HUES64 (cell line): ENCODE measurements around the gene NUCKS1. TPM values are rescaled to one million over a fixed set of nuclear protein-coding genes. Genes with fewer than 3 reads are reported as not detected.

Experiments
- H3K27ac ChIP-seq: 2 replicates; pipeline ENCODE4 v1.7.0; 2013; ENCODE audit warnings: low read depth, low read length, inconsistent platforms
- H3K27me3 ChIP-seq: 2 replicates; pipeline ENCODE4 v1.6.1; 2013; ENCODE audit warnings: mild to moderate bottlenecking, low read length; ENCODE audit not compliant: insufficient read depth
- H3K36me3 ChIP-seq: 2 replicates; pipeline ENCODE4 v1.6.1; 2013; ENCODE audit warnings: mild to moderate bottlenecking, low read length; ENCODE audit not compliant: insufficient read depth
- H3K4me1 ChIP-seq: 2 replicates; pipeline ENCODE4 v1.6.1; 2013; ENCODE audit warnings: mild to moderate bottlenecking, low read length, moderate library complexity; ENCODE audit not compliant: insufficient read depth
- H3K4me3 ChIP-seq: 2 replicates; pipeline ENCODE4 v1.5.1; 2013; ENCODE audit warnings: mild to moderate bottlenecking, low read length, moderate library complexity
- H3K9ac ChIP-seq: 2 replicates; pipeline ENCODE4 v1.6.1; 2013; ENCODE audit warnings: mild to moderate bottlenecking, low read depth, low read length
- H3K9me3 ChIP-seq: 2 replicates; pipeline ENCODE4 v1.6.1; 2013; ENCODE audit warnings: low read depth, low read length; ENCODE audit not compliant: insufficient read depth
- WGBS: fragments of 150-250, 120-280 bp; methylation state at CpG from one replicate; pipeline ENCODE4 v1.1.7; 2013; ENCODE audit warnings: missing lambda C conversion rate; 5-methylcytosine and 5-hydroxymethylcytosine counted together
- polyA plus RNA-seq, 2 experiments: library from polyadenylated mRNA; stranded (reverse); fragments of 50-300 nt; gene quantifications; one replicate each; pipeline ENCODE4 v1.2.3, GENCODE V29; 2013

Gene NUCKS1
- 264 TPM for polyA plus RNA-seq (2013, experiment 1 of 2)
- polyA plus RNA-seq (2013, experiment 2 of 2) = 318 TPM

GRCh38 chr1:205750138-205751035 is at the start of gene NUCKS1:
TSS of gene NUCKS1 (minus strand) at chr1:205750182. CDS start at chr1:205749973, 209 bp downstream.
- Histone ChIP-seq H3K4me1 (peaks cover 25% of the 10 kb centered on the region), H3K27me3 (no peaks in the 10 kb centered on the region), H3K27ac (peak within 1 kb of the TSS; percentile 97), H3K9ac (peak within 1 kb of the TSS; percentile 96), H3K36me3 (peaks cover 23% of the 10 kb centered on the region), H3K4me3 (peak within 1 kb of the TSS; percentile 90), H3K9me3 (no peaks in the 10 kb centered on the region)
- WGBS = under 1% methylated on average over 25 of the region's 27 CpGs

GRCh38 chr1:205798577-205798976 is 48.6 kb upstream of the NUCKS1 start:
- WGBS = 71% methylated on average over 5 of the region's 5 CpGs

GRCh38 chr1:205797168-205797567 is 47.2 kb upstream of the NUCKS1 start:
- Histone ChIP-seq H3K4me1 (no peaks in the 10 kb centered on the region; the same call in 1 of the 2 replicates), H3K9ac (no peak overlapping the region), H3K27ac (no peak overlapping the region), H3K36me3 (peaks cover 73% of the 10 kb centered on the region), H3K27me3 (no peaks in the 10 kb centered on the region), H3K4me3 (no peak overlapping the region), H3K9me3 (no peaks in the 10 kb centered on the region)
- 90% methylated on average over 2 of the region's 2 CpGs for WGBS

More at GRCh38 chr1:205798577-205798976, 48.6 kb upstream of the NUCKS1 start:
- no peaks in the 10 kb centered on the region for H3K4me1 ChIP-seq
- H3K4me3 ChIP-seq = no peak overlapping the region
- H3K9ac ChIP-seq = no peak overlapping the region
- no peak overlapping the region for H3K27ac ChIP-seq
- peaks cover 65% of the 10 kb centered on the region for H3K36me3 ChIP-seq
- H3K27me3 ChIP-seq = no peaks in the 10 kb centered on the region
- no peaks in the 10 kb centered on the region for H3K9me3 ChIP-seq

GRCh38 chr1:205794011-205794730 is 44.2 kb upstream of the NUCKS1 start:
- no peak overlapping the region for H3K9ac ChIP-seq
- H3K27me3 ChIP-seq = no peaks in the 10 kb centered on the region
- 72% methylated on average over 5 of the region's 5 CpGs for WGBS
- no peak overlapping the region for H3K27ac ChIP-seq
- no peaks in the 10 kb centered on the region for H3K9me3 ChIP-seq
- no peak overlapping the region for H3K4me3 ChIP-seq
- H3K4me1 ChIP-seq = no peaks in the 10 kb centered on the region; the same call in 1 of the 2 replicates
- H3K36me3 ChIP-seq = peaks cover 83% of the 10 kb centered on the region

- H3K27ac ChIP-seq = no peak overlapping the region
- no peak overlapping the region for H3K4me3 ChIP-seq
- WGBS = 70% methylated on average over 6 of the region's 6 CpGs
Measured at GRCh38 chr1:205792961-205793673, 43.1 kb upstream of the NUCKS1 start.

GRCh38 chr1:205792481-205792881 is 42.5 kb upstream of the NUCKS1 start:
- Histone ChIP-seq H3K36me3 (peaks cover 67% of the 10 kb centered on the region), H3K9ac (no peak overlapping the region), H3K9me3 (no peaks in the 10 kb centered on the region), H3K27ac (no peak overlapping the region), H3K4me1 (no peaks in the 10 kb centered on the region; the same call in 1 of the 2 replicates), H3K27me3 (no peaks in the 10 kb centered on the region), H3K4me3 (no peak overlapping the region)
- 82% methylated on average over 8 of the region's 8 CpGs for WGBS

More at GRCh38 chr1:205792961-205793673, 43.1 kb upstream of the NUCKS1 start:
- Histone ChIP-seq H3K9ac (no peak overlapping the region), H3K4me1 (no peaks in the 10 kb centered on the region; the same call in 1 of the 2 replicates), H3K36me3 (peaks cover 73% of the 10 kb centered on the region), H3K9me3 (no peaks in the 10 kb centered on the region), H3K27me3 (no peaks in the 10 kb centered on the region)

GRCh38 chr1:205791568-205792180 is 41.7 kb upstream of the NUCKS1 start:
- Histone ChIP-seq H3K27ac (no peak overlapping the region), H3K4me1 (no peaks in the 10 kb centered on the region; the same call in 1 of the 2 replicates), H3K9me3 (no peaks in the 10 kb centered on the region), H3K27me3 (no peaks in the 10 kb centered on the region), H3K9ac (no peak overlapping the region), H3K4me3 (no peak overlapping the region), H3K36me3 (peaks cover 59% of the 10 kb centered on the region)
- 78% methylated on average over 5 of the region's 5 CpGs for WGBS

GRCh38 chr1:205787287-205787916 is 37.4 kb upstream of the NUCKS1 start:
- Histone ChIP-seq H3K4me1 (no peaks in the 10 kb centered on the region), H3K9me3 (no peaks in the 10 kb centered on the region), H3K4me3 (no peak overlapping the region), H3K27ac (no peak overlapping the region), H3K9ac (no peak overlapping the region), H3K27me3 (no peaks in the 10 kb centered on the region), H3K36me3 (peaks cover 21% of the 10 kb centered on the region; the same call in 1 of the 2 replicates)
- 89% methylated on average over 9 of the region's 10 CpGs for WGBS

GRCh38 chr1:205786601-205787000 is 36.6 kb upstream of the NUCKS1 start:
- no peak overlapping the region for H3K27ac ChIP-seq
- 57% methylated on average over 3 of the region's 4 CpGs for WGBS

GRCh38 chr1:205785446-205785845 is 35.5 kb upstream of the NUCKS1 start:
- Histone ChIP-seq H3K36me3 (peaks cover 6% of the 10 kb centered on the region; the same call in 1 of the 2 replicates), H3K9me3 (no peaks in the 10 kb centered on the region), H3K9ac (no peak overlapping the region), H3K27ac (no peak overlapping the region), H3K4me1 (no peaks in the 10 kb centered on the region), H3K27me3 (no peaks in the 10 kb centered on the region), H3K4me3 (no peak overlapping the region)
- 94% methylated on average over 8 of the region's 9 CpGs for WGBS

More at GRCh38 chr1:205786601-205787000, 36.6 kb upstream of the NUCKS1 start:
- Histone ChIP-seq H3K36me3 (peaks cover 15% of the 10 kb centered on the region; the same call in 1 of the 2 replicates), H3K4me1 (no peaks in the 10 kb centered on the region), H3K4me3 (no peak overlapping the region), H3K27me3 (no peaks in the 10 kb centered on the region), H3K9me3 (no peaks in the 10 kb centered on the region), H3K9ac (no peak overlapping the region)
